22Rv1 (cell line): Measurements from ENCODE around the gene CUL5.

Experiments
- H3K27ac ChIP-seq: fragments of 450-650 bp; 2 replicates; pipeline ENCODE4 v1.5.1; 2017
- ZFX ChIP-seq: fragments of 450-650 bp; IDR thresholded peaks from 2 replicates; pipeline ENCODE4 v1.6.1; 2017; ENCODE audit warnings: antibody characterized with exemption, borderline replicate concordance
- TF ChIP-seq, protein P1 (sequence below): fragments of 450-650 bp; IDR thresholded peaks from 2 replicates; pipeline ENCODE4 v1.5.1; 2017; ENCODE audit warnings: mild to moderate bottlenecking

CUL5 gene

DNA sequence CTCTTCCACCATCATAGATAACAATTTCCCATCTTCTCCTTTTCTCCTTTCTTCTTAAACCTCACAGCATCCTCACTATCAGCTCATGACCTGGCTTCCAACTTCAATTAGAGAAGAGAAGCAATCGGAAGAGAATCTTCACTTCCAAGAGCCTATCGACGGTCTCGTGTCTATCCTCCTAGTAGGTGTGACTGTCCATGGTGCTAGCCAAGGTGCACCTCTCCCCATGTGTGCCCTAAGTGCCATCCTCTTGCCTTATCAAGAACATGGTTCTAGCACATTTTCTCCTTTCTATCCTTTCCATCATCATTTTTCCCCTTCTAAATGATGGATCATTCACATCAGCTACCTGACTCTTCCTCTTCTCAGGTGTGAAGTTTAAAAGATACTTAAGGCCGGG is 5.1 kb upstream of the CUL5 start:
- no peak for TF ChIP-seq ZFX
- TF ChIP-seq, protein P1, sequence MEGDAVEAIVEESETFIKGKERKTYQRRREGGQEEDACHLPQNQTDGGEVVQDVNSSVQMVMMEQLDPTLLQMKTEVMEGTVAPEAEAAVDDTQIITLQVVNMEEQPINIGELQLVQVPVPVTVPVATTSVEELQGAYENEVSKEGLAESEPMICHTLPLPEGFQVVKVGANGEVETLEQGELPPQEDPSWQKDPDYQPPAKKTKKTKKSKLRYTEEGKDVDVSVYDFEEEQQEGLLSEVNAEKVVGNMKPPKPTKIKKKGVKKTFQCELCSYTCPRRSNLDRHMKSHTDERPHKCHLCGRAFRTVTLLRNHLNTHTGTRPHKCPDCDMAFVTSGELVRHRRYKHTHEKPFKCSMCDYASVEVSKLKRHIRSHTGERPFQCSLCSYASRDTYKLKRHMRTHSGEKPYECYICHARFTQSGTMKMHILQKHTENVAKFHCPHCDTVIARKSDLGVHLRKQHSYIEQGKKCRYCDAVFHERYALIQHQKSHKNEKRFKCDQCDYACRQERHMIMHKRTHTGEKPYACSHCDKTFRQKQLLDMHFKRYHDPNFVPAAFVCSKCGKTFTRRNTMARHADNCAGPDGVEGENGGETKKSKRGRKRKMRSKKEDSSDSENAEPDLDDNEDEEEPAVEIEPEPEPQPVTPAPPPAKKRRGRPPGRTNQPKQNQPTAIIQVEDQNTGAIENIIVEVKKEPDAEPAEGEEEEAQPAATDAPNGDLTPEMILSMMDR, result no peak
- no peak overlapping the region for H3K27ac ChIP-seq

DNA sequence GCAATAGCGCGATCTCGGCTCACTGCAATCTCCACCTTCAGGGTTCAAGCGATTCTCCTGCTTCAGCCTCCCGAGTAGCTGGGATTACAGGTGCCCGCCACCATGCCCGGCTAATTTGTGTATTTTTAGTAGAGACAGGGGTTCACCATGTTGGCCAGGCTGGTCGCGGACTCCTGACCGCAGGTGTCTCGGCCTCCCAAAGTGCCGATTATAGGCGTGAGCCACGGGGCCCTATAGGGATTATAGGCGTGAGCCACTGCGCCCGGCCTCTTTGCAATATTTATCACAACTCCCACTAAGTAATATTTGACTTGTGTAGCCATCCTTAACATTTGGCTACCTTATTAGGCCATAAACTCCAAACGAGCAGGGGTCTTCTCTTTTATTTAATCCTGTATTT is 879 bp upstream of the CUL5 start:
- TF ChIP-seq, protein P1, result no peak
- no peak for TF ChIP-seq ZFX
- H3K27ac ChIP-seq, result no peak overlapping the region

DNA sequence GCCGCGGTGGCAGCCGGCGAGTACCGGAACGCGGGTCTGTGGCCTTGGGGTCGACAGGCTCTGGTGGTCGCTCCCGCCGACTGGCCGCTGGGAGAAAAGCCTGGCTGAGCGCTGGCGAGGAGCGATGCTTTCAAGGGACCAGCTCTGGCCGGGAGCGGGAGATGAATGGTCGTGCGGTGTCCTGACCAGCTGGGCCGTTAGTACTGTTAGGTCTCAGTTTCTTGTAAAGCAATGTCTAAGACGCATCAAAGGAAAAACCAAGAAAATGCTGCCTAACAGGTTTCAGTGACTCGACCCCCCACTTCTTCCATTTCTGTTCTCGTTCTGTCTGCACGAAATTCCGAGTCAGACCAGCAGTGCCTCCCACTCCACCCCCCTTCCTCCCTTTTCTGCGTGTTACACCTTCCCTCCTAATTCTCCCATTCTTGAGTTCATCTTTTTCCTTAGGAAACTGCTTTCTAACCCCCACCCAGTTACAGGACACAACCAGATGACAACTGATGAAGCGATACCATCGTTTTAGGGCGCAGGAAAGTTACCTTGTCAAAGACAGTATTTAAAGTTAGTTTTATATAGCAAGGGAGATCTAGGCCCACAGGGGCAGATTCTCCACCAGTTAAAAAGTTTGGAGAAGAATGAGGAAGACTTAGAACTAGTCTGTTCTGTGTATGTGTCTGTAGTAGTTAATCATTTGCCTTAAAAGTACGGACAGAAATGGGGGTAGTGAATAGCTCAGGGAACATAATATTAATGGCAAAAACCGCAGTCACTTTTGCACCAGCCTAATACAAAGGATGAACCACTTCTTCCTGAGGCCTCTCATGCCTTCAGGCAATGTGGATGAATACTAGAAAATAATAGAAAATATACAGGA is 1.0 kb downstream of the CUL5 start:
- TF ChIP-seq, protein P1, result no peak
- no peak for TF ChIP-seq ZFX
- peak overlapping the region; percentile 89 for H3K27ac ChIP-seq

DNA sequence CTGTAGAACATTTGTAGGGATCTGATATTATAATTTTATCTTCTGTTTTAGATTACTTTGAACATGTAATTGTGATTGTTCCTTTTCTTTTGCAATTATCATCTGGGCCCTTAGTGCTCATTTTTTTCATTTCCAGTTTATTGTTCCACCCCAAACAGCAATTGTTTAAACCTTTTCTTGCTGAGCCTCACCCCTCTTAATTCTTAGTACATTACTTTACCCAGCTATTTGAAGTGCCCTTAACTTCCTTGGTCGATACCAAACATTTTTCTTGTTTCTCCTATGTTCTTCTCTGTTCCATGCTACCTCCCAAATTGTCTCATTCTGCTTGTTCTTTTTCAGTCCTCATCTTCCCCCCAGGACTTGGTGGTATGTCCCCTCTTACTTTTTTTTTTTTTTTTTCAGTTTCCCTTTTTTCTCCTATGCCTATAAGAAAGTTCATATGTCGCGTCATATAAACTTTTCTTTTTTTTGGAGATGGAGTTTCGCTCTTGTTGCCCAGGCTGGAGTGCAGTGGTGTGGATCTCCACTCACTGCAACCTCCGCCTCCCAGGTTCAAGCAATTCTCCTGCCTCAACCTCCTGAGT is 3.5 kb downstream of the CUL5 start:
- no peak overlapping the region for H3K27ac ChIP-seq
- TF ChIP-seq ZFX, result no peak
- TF ChIP-seq, protein P1, result no peak

DNA sequence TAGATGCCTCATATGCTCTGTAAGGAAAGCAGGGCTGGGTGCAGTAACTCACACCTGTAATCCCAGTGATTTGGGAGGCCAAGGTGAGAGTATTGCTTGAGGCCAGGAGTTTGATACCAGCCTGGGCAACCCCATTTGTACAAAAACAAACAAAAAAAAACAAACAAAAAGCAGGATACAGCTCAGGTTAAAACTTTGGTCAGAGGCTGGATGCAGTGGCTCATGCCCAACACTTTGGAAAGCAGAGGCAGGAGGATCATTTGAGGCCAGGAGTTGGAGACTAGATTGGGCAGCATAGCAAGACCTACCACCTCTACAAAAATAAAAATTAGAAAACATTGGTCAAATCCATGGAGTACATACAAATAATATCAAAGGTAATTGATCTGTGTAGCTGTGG is 7.9 kb downstream of the CUL5 start:
- H3K27ac ChIP-seq, result peak overlapping the region; percentile 23; the same call in 1 of the 2 replicates
- TF ChIP-seq, protein P1, result no peak
- TF ChIP-seq ZFX, result no peak

DNA sequence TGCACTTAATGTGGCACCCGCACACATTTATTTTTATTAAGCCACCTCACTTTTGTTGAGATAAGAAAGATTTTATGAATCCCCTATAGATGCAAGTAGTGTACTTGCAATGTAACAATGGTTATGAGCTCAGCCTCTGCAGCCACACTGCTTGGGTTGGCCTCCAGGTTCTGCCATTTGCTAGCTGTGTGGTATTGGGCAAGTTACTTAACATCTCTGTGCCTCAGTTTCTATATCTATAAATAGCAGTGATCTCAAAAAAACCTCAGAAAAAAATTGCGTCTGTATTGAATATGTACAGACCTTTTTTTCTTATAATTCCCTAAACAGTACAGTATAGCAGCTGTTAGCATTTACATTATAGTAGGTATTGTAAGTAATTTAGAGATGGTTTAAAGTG is 10.0 kb downstream of the CUL5 start:
- no peak overlapping the region for H3K27ac ChIP-seq
- no peak for TF ChIP-seq ZFX
- TF ChIP-seq, protein P1, result no peak

DNA sequence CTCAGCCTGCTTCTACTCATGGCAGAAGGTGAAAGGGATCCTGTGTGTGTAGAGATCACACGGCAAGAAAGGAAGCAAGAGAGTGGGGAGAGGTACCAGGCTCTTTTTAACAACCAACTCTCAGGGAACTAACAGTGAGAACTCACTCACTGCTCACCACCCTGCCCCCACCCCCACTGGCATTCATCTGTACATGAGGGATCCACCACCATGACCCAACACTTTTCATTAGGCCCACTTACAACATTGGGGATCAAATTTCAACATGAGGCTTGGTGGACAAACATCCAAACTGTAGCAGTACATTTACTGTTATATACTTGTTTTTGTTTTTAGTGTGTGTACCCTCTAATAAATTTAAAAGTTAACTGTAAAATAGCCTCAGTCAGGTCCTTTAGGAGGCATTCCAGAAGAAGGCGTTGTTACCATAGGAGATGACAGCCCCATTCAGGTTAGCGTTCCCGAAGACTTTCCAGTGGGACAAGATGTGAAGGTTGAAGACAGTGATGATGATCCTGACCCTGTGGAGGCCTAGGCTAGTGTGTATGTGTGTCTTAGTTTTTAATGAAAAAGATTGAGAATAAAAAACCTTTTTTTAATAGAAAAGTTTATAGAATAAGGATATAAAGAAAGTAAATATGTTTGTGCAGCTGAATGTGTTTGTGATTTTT is 11.3 kb downstream of the CUL5 start:
- TF ChIP-seq, protein P1, result no peak
- no peak for TF ChIP-seq ZFX
- no peak overlapping the region for H3K27ac ChIP-seq
